Measurements from ENCODE around the gene RASSF8.
A peak's percentile ranks its signal among the peaks of the same experiment; 100 is the strongest.

RASSF8 gene

DNA sequence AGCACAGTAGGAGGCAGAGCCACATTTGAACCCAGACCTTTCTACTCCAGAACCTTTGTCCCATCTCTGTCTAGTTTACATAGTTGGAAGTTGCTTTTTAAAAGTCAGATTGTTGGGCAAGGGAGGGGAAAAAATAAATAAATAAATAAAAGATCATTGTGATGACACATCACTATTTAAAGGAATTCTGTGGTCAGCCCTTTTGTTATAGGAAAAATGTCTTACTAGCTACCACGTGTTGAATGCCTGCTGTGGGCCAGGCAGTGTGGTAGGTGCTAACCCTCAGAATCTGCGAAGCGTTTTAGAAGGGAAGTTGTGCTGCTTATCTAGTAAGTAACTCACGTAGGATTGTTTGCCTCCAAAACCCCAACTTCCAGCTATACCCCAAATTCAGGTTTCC, 104.1 kb downstream of the RASSF8 start:
- DNase-seq = peak; percentile 21

- no peak for DNase-seq
Observed at GRCh38 chr12:26065451-26065850, 107.0 kb downstream of the RASSF8 start.

DNA sequence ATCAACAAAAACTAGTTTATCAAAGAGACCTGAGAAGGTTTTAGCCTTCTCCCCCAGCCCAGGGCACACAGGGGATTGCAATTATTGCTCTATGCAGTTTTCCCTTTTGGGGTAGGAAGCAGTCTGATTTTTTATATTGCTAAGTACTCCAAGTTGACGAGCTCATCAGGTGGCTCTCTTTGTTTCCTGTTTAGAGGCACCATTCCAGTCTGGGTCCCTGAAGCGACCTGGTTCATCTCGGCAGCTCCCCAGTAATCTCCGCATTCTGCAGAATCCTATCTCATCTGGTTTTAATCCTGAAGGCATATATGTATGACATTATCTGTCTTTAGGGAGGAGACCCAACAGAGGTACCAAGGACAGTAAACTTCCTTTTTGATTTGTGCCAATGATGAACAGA, 110.0 kb downstream of the RASSF8 start:
- no peak for DNase-seq

GRCh38 chr12:26069796-26070195, 111.3 kb downstream of the RASSF8 start:
- DNase-seq = no peak

- DNase-seq = no peak
Observed at GRCh38 chr12:26077915-26078702, 119.6 kb downstream of the RASSF8 start.

- peak; percentile 47 for DNase-seq
Observed at GRCh38 chr12:26080911-26081310, 122.4 kb downstream of the RASSF8 start.

DNA sequence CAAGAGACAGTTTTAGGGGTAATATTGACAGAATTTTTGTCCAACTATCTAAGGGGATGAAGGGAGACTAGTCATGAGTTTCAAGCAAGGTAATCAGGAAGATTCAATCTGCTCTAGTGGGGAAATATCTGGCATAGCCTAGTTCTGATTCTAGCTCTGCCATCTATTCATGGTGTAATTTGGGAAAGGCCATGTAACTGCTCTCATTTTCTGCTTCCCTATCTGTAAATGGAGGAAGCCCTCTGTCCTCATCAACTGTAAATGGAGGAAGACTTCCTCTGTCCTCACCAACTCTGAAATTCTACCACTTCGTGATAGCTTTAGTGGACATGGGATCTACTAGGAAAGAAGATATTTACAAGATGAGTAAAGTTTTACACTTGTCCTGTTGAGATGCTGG, 128.5 kb downstream of the RASSF8 start:
- no peak for DNase-seq

GRCh38 chr12:26088998-26089397, 130.5 kb downstream of the RASSF8 start:
- DNase-seq = peak; percentile 20

DNA sequence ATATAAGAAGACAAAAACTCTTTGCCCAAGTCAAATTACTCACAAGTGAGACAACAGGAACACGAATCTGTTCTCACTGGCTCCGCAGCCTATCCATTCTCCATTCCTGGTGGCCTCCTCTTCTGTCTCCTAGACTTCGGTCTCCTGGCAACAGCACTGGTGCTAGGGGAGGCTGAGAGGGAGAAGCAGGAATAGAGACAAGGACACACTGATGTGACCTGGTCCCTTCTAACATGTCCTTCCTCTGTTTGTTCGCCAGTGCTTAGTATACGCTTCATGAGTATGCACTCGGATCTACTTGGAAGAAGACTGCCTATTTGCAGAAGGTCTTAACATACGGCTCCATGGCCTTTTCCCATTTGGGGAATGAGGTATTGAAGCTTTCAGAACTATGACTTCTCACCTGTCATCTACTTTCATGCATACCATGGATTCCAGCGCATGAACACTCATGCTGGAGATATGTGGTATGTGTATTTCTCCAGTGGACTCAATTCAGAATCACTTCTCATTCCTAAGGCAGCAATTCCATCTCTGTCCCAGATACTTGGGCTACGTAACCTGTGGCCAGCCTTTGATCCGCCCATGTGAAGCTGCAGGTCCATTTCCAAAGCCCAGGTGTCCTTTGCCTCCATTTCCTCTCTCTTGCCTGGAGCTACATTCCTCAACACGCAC, 132.5 kb downstream of the RASSF8 start:
- no peak for DNase-seq

DNA sequence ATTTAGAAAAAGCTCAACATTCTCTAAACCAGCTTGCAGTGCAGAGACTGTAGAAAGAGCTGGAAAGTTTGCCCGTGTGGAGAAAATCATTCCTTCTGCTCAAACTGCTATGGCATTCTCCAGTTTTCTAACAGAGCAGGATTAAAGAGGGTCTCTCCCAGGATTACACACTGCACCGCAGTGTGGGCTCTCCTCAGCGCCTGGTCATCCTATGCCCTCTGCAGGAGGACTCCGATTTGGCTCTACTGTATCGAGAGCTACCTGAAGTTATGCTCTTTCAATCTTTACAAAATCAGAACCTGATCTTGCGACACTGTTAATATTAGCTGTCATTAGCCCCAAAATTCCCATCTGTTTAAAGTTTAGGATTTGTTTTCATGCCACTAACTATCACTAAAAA, 133.3 kb downstream of the RASSF8 start:
- DNase-seq = no peak

DNA sequence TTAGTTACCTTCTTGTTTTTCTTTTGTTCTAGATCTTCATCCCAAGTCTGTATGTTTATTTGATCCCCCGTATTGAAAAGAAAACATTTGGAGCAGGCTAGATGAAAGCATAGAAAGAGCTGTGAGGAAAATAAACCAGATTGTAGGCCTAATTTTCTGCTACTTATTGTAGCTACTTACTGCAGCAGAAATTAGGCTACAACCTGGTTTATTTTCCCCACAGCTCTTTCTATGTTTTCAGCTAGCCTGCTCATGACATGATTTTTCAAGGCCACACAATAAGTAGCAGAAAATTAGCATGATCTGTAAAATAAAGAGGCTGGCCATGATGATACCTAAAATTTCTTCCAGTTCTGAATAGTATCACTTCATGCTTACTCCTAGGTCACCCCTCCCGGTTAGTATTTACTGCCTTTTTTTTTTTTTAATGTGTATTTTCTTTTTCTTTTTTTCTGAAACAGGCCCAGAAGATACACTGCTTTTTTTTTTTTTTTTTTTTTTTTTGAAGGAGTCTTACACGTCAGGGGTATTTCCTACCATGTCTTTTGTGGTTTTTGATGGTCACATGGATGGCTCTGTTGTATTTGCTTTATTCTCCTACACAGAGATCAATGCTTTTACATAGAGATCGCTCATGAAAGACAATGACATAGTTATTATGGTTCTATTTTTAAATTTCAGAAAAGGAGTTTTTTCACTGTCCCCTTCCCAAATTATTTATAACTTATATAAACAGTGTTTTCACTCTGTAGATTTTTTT, 134.0 kb downstream of the RASSF8 start:
- no peak for DNase-seq

DNA sequence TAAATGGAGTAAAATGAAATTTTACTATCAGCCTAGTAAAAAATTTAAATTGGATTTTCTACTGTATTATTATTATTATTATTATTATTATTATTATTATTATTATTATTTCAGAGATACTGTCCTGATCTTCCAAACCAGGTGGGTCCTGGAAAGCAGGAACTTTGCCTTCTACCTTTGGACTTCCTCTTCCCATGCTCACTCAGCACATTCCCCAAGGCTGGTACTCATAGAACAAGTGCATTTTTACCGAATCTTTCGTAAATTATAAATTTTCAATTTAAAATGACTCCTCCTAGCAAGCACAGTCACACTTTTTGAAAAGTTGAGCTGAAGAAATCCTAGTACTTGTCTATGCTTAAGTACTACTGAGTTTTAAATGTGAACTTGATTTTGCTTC, 136.7 kb downstream of the RASSF8 start:
- DNase-seq = no peak

GRCh38 chr12:26096036-26096435, 137.6 kb downstream of the RASSF8 start:
- no peak for DNase-seq

DNA sequence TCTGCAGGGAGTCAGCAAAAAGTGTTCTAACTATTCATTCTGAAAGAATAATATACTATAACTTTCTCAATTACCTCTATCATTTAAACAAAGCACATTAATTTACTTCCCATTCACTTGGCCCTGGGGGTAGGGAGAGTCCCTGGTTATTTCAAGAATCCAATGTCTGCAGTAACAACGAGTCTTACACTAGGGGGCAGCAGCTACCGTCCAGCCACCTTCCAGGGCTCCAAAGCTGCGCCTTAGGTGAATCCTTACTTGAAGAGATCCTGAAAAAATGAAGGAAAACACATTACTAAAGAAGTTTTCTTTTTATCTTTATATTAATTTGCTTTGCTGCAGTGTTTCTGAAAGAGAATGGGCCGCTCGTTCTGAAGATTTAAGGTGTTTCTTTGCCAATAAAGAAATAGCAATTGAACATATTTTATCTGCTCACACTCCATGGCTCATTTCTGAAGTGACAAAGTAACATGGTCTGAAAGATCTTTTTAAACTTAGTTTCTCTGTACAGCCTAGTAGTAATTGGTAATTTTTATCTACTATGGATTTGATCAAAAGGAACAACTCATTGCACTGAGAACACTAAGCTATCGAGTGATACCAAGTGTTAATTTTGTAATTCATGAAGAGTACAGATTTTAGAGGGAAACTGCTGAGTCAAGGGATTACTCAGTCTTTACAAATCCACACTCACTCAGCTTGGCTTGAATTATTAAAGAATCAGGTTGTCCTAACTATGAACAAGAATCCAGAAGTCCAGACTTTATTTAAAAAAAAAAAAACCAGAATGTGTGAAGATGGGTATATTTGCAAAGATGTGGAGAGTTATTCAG, 138.8 kb downstream of the RASSF8 start:
- peak; percentile 84 for DNase-seq

GRCh38 chr12:26100666-26101349, 142.3 kb downstream of the RASSF8 start:
- no peak for DNase-seq

DNA sequence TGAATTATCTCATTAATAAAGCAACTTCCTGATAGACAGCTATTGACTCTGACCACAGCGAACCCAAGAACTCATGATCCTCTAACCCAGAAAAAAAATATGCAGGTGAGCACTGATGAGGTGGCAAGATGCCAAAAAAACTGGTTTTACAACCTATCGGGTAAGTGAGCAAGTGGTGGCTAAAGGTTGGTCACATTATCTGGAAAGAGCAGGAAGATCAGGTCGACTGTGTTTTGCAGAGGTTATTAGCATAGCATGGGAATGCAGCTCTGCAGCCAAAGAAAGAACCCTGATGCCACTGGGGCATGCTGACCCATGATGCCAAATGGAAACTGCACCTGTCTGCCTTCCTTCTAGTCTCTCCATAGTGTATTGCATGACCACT, 142.9 kb downstream of the RASSF8 start:
- no peak for DNase-seq

GRCh38 chr12:26101763-26102162, 143.3 kb downstream of the RASSF8 start:
- DNase-seq = no peak

DNA sequence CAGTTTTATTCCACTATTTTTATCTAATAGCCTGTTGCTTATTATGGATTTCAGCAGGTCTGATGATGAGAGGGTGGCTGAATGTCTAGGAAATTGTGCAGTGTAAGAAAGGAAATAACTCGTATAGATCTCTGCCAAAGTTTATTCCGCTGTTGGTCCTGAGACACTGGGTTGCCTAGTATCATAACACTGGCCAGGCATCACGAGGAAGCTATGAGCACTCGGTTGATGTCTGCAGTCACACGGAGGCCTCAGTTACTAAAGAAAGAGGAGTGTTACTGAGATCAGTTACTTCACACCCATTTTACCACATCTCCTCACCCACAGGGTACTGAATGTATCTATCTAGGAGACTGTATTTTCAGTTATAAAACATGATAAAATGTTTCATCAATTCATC, 144.5 kb downstream of the RASSF8 start:
- DNase-seq = no peak

GRCh38 chr12:26106347-26106746, 147.9 kb downstream of the RASSF8 start:
- DNase-seq = no peak

DNA sequence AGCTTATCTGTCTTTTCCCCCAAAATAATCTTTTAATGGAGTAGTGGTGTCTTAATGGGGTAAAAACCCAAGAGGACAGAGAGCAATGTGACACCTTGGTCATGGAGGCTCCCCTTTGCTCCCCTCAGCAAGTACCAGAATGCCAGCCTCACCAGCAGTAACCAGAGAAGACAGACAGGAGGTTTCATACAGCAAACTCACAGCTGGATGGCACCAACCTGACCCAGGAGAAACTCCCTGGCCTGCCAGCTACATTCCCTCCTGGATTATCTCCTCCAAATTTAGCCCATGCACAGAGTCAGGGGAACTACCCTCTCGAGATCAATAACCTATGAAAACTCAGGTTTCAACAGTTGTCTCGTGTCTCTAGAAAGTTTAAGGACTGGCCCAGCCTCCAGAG, 150.4 kb downstream of the RASSF8 start:
- DNase-seq = no peak

DNA sequence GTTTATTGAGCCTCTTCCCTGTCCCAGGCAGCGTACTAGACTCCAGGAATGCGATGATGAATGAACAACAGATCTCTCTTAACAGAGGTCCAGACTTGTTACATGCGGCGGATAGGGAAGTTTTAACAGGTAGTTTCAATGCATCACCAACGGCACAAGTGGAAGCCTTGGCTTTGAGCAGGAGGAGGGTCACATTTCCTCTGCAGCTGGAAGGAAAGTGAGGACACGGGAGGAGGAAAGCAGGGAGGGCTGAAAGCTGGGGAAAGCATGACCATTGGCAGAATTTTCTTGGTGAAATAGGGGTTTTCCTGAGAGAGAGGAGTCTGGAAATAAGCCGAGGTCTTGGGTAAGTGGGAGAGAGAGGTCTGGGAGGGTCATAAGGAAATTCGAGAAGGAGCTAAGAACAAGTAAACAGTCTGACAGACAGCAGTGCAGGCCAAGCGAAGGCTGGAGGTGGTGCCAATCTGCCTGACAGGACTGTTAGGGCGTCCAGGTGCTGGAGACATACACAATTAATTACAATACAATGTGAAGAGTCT, 150.9 kb downstream of the RASSF8 start:
- DNase-seq = no peak

- DNase-seq = no peak
Observed at GRCh38 chr12:26112232-26112631, 153.8 kb downstream of the RASSF8 start.

All from hematopoietic multipotent progenitor cell treated with erythropoietin and hydrocortisone succinate and interleukin-3 and kit ligand, for 4 days (in vitro differentiated cells).